Right lobe of liver (tissue), 6 donors: ENCODE data around the gene KRT37. TPM values are rescaled to one million over a fixed set of nuclear protein-coding genes. Genes with fewer than 3 reads are reported as not detected.

Experiments used
- ATAC-seq, 4 donors: fragments of 200-7000 bp; cut with Tn5 transposase; one replicate each; pipeline ENCODE4 v1.9.1; 2020; ENCODE audit warnings: mild to moderate bottlenecking in 4 of 4, moderate library complexity in 4 of 4
- DNase-seq, 3 donors: peaks; one replicate each; pipeline ENCODE4 v3.0.0-alpha.2; 2020
- H3K27ac ChIP-seq, 3 donors: fragments of 200-600 bp; one replicate each; pipeline ENCODE4 v1.8.0; 2022
- H3K27me3 ChIP-seq, 2 donors: fragments of 200-600 bp; one replicate each; pipeline ENCODE4 v1.8.0; 2022
- H3K36me3 ChIP-seq, 4 donors: fragments of 200-600 bp; sonication (generic) in 1 of 4; one replicate each; pipeline versions ENCODE4 v1.5.1 to v1.8.0; 2017 to 2022; ENCODE audit warnings: control low read depth in 1 of 4
- H3K4me1 ChIP-seq, 4 donors: fragments of 200-600 bp; sonication (generic) in 1 of 4; one replicate each; pipeline versions ENCODE4 v1.5.1 to v1.8.0; 2017 to 2022; ENCODE audit warnings: control low read depth in 1 of 4
- H3K4me3 ChIP-seq, 3 donors: fragments of 200-600 bp; one replicate each; pipeline ENCODE4 v1.8.0; 2022
- H3K9me3 ChIP-seq, 4 donors: fragments of 200-600 bp; sonication (generic) in 1 of 4; one replicate each; pipeline versions ENCODE4 v1.5.1 to v1.8.0; 2017 to 2022; ENCODE audit warnings: control low read depth in 1 of 4
- POLR2A ChIP-seq: fragments of 450-650 bp; IDR thresholded peaks from one replicate; pipeline ENCODE4 v1.6.1; 2017; ENCODE audit warnings: antibody characterized with exemption, mild to moderate bottlenecking
- whole genome bisulfite sequencing: methylation state at CpG from one replicate; pipeline ENCODE4 v1.1.6; 2018; ENCODE audit warnings: low coverage, low lambda C conversion rate; ENCODE audit not compliant: insufficient coverage; ENCODE audit errors: missing lambda C conversion rate; 5-methylcytosine and 5-hydroxymethylcytosine counted together
- intact Hi-C, 2 donors: fragments of 100-400 bp; cut with DNase I; formaldehyde crosslinking; loops; one replicate each; pipeline versions ENCODE4 v1.11.2 to v1.14.1; 2022
- total RNA-seq, 6 experiments: library from RNA; depleted of rRNA in 2 of 6; stranded (reverse); fragments of >200 nt in 2 of 6; fragmentation: NEBNext Ultra II Directional in 3 of 6; extraction: Animal tissue kit (Norgen Biotek cat#: 25700) in 3 of 6; gene quantifications; one replicate each; pipeline versions ENCODE4 v1.1.0 to v1.2.4, GENCODE V29; 2016 to 2023
- TF ChIP-seq, protein P1 (sequence below), 4 donors: fragments of 200-600 bp in 3 of 4; fragments of 450-650 bp in 1 of 4; IDR thresholded peaks; one replicate each; pipeline versions ENCODE4 v1.5.1 to v1.8.0; 2016 to 2022; ENCODE audit warnings: antibody characterized with exemption in 4 of 4, mild to moderate bottlenecking in 2 of 4
- donor health status: DM: no; HTN: yes; CAD: no.
- donor health status: DM: no; HTN: no; CAD: no.
- donor health status: DM: no; HTN: no; CAD: no.
- donor health status: DM: no; HTN: yes; CAD: no.
- donor health status: DM: no; HTN: yes; CAD: no.

The KRT37 gene
- total RNA-seq, 6 experiments from 2014 or later, result not detected

DNA sequence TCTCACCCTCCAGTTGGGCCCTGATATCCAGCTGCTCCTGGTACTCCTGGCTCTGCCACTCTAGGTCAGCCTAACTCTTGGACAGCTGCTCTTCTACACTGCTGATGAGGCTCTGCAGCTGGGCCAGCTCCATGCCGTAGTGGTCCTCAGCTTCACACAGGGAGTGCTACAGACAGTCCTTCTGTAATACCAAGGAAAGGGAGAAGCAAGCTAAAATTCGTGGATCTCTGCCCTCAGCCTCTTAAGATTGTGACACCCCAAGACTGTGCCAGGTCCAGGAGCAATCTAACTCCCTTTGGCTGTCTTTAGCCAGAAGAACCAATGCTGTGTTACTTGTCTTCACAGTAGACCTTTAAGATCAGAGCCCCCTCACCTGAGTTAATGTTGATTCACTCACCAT, 24.1 kb upstream of the KRT37 start:
- DNase-seq, result no peak
- Histone ChIP-seq H3K9me3 (no peaks in the 10 kb centered on the region), H3K4me1 (no peaks in the 10 kb centered on the region), H3K4me3 (no peak overlapping the region), H3K27me3 (no peaks in the 10 kb centered on the region), H3K27ac (no peak overlapping the region), H3K36me3 (no peaks in the 10 kb centered on the region)
- TF ChIP-seq, protein P1, sequence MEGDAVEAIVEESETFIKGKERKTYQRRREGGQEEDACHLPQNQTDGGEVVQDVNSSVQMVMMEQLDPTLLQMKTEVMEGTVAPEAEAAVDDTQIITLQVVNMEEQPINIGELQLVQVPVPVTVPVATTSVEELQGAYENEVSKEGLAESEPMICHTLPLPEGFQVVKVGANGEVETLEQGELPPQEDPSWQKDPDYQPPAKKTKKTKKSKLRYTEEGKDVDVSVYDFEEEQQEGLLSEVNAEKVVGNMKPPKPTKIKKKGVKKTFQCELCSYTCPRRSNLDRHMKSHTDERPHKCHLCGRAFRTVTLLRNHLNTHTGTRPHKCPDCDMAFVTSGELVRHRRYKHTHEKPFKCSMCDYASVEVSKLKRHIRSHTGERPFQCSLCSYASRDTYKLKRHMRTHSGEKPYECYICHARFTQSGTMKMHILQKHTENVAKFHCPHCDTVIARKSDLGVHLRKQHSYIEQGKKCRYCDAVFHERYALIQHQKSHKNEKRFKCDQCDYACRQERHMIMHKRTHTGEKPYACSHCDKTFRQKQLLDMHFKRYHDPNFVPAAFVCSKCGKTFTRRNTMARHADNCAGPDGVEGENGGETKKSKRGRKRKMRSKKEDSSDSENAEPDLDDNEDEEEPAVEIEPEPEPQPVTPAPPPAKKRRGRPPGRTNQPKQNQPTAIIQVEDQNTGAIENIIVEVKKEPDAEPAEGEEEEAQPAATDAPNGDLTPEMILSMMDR (IDR thresholded peaks at IDR 0.05), result no peak
- no peak for TF ChIP-seq POLR2A
- intact Hi-C loops, result no loop called here
- WGBS, result no CpG with 5 or more reads among the region's 2 CpGs
- ATAC-seq, result no peak

DNA sequence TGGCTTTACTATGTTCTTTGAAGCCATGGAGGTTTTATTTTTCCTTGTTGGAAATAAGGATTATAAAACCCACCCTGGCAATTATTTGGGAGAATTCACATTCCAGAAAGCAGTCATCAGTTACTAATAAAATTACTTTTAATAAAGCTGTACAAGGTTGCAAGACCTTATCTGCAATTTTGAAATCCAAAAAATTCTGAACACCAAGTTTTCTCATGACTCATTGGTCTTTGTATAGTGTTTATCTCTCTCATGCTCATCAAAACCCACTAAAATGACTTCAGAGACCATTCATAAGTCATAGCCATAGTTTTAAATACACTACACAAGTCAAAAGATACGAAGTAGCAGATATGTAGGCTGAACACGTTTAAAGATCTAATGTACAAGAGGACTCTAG, 22.4 kb upstream of the KRT37 start:
- no peaks in the 10 kb centered on the region for H3K4me1 ChIP-seq
- TF ChIP-seq, protein P1 (IDR thresholded peaks at IDR 0.05), result no peak
- TF ChIP-seq POLR2A, result no peak
- H3K36me3 ChIP-seq, result no peaks in the 10 kb centered on the region
- no peaks in the 10 kb centered on the region for H3K27me3 ChIP-seq
- DNase-seq (no peak), ATAC-seq (no peak)
- WGBS, result 42% methylated on average over 2 of the region's 2 CpGs
- intact Hi-C loops, result no loop called here
- no peaks in the 10 kb centered on the region for H3K9me3 ChIP-seq
- H3K27ac ChIP-seq, result no peak overlapping the region
- H3K4me3 ChIP-seq, result no peak overlapping the region

DNA sequence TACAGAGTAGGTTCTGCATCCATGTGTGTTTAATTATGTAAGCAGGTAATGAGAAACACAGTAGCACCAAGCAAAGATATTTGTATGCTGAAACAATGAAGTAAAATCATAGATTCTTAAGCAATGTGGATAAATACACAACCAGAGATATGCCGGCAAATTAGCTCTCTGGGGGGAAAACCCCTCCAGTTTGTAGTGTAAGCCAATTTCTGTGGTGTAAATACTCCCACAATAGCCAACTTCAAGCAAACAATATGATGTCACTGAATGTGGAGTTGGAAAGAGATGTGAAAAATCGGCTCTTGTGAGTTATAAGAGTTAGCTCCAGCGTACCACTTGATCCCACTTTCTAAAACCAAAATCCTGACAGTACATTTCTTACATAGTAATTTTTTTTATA, 20.3 kb upstream of the KRT37 start:
- no peaks in the 10 kb centered on the region for H3K36me3 ChIP-seq
- H3K27me3 ChIP-seq, result no peaks in the 10 kb centered on the region
- no peaks in the 10 kb centered on the region for H3K4me1 ChIP-seq
- no peak overlapping the region for H3K4me3 ChIP-seq
- no peaks in the 10 kb centered on the region for H3K9me3 ChIP-seq
- no peak for ATAC-seq
- WGBS, result 60% methylated on average over 3 of the region's 3 CpGs
- H3K27ac ChIP-seq, result no peak overlapping the region
- intact Hi-C loops, result no loop called here
- TF ChIP-seq, protein P1 (IDR thresholded peaks at IDR 0.05), result no peak
- no peak for TF ChIP-seq POLR2A
- DNase-seq, result no peak

DNA sequence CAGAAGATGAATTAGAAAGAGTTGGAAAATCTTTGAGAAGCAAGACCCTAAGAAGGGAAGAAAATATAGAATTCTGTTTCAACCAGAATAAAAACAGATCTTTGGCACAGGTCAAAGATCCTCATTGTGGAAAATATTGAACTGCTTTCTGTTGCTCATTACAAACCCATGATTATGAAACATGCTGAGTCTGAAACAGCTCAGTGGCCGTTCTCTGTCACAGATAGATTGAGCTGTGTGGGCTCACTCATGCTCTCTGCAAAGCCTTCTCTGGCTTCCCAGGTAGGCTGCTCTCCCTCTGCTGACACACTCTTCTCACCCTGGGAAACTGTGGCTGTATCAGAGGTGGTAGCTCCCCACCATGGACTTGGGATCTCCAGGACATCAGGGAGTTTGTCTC, 19.8 kb upstream of the KRT37 start:
- Histone ChIP-seq H3K9me3 (no peaks in the 10 kb centered on the region), H3K36me3 (no peaks in the 10 kb centered on the region), H3K4me1 (no peaks in the 10 kb centered on the region), H3K27me3 (no peaks in the 10 kb centered on the region), H3K27ac (no peak overlapping the region), H3K4me3 (no peak overlapping the region)
- no peak for TF ChIP-seq POLR2A
- TF ChIP-seq, protein P1 (IDR thresholded peaks at IDR 0.05), result no peak
- DNase-seq, result no peak
- 33% methylated on average over 1 of the region's 1 CpG for WGBS
- intact Hi-C loops, result no loop called here
- ATAC-seq, result peak in 2 of 4 donors; percentile 37 to 61

DNA sequence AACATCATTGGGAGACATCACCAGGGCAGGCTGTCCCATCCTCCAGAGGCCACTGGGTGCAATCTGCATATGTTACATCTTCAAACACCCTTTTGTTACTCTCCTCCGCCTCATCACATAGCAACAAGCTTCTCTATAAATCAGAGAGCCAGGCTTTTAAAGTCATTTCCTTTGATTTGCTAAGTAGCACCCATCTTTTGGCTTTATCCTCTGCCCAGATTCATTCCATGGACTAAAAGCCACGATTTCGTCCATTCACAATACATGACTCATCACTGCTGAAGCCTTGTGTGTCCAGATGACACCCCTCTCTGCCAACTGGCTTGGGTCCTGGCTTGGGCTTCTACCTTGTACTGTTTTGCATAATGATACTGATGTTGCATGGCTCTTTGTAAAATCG, 18.4 kb upstream of the KRT37 start:
- Histone ChIP-seq H3K27me3 (no peaks in the 10 kb centered on the region), H3K27ac (no peak overlapping the region), H3K36me3 (no peaks in the 10 kb centered on the region), H3K9me3 (no peaks in the 10 kb centered on the region), H3K4me1 (no peaks in the 10 kb centered on the region), H3K4me3 (no peak overlapping the region)
- TF ChIP-seq, protein P1 (IDR thresholded peaks at IDR 0.05), result no peak
- no peak for TF ChIP-seq POLR2A
- WGBS, result 73% methylated on average over 3 of the region's 4 CpGs
- intact Hi-C loops, result no loop called here
- ATAC-seq, result no peak
- DNase-seq, result no peak
